Smooth muscle cell (in vitro differentiated cells): ENCODE results near the gene RNFT2. TPM values are rescaled to one million over a fixed set of nuclear protein-coding genes. Genes with fewer than 3 reads are reported as not detected.
"Not testable (repeated sequence)": the region's sequence is repeated elsewhere in the genome, so short reads cannot be mapped to it uniquely, and the experiment has no call there.

ENCODE experiments used
- DNase-seq: peaks from one replicate; lab custom pipeline; 2025; ENCODE audit not compliant: unreplicated experiment; lab: John Stamatoyannopoulos, UW
- H2AFZ ChIP-seq: fragments of 200-600 bp; sonication (generic); 2 replicates; pipeline ENCODE4 v1.6.0; 2016; ENCODE audit warnings: antibody characterized with exemption, low read depth, mild to moderate bottlenecking
- H3F3A ChIP-seq: fragments of 200-600 bp; sonication (generic); 2 replicates; pipeline ENCODE4 v1.6.0; 2017; ENCODE audit warnings: antibody characterized with exemption, low read depth
- H3K27ac ChIP-seq: fragments of 200-600 bp; sonication (generic); 2 replicates; pipeline ENCODE4 v1.5.1; 2016; ENCODE audit warnings: low read depth, mild to moderate bottlenecking
- H3K27me3 ChIP-seq: fragments of 200-600 bp; sonication (generic); 2 replicates; pipeline ENCODE4 v1.6.1; 2016; ENCODE audit warnings: low read depth, mild to moderate bottlenecking
- H3K36me3 ChIP-seq: fragments of 200-600 bp; sonication (generic); 2 replicates; pipeline ENCODE4 v1.5.1; 2016; ENCODE audit warnings: low read depth
- H3K4me1 ChIP-seq: fragments of 200-600 bp; sonication (generic); 2 replicates; pipeline ENCODE4 v1.5.1; 2016; ENCODE audit warnings: low read depth
- H3K4me2 ChIP-seq: fragments of 200-600 bp; sonication (generic); 2 replicates; pipeline ENCODE4 v1.6.0; 2016; ENCODE audit warnings: mild to moderate bottlenecking
- H3K4me3 ChIP-seq: fragments of 200-600 bp; sonication (generic); 2 replicates; pipeline ENCODE4 v1.5.1; 2016; ENCODE audit warnings: mild to moderate bottlenecking
- H3K79me2 ChIP-seq: fragments of 200-600 bp; sonication (generic); 2 replicates; pipeline ENCODE4 v1.6.0; 2016; ENCODE audit warnings: low read depth, mild to moderate bottlenecking
- H3K9ac ChIP-seq: fragments of 200-600 bp; sonication (generic); 2 replicates; pipeline ENCODE4 v1.6.0; 2016; ENCODE audit warnings: low read depth
- H3K9me3 ChIP-seq: fragments of 200-600 bp; sonication (generic); replicated peaks from 2 replicates; pipeline ENCODE4 v1.5.1; 2016; ENCODE audit warnings: low read depth
- H4K20me1 ChIP-seq: fragments of 200-600 bp; sonication (generic); 2 replicates; pipeline ENCODE4 v1.6.0; 2016; ENCODE audit warnings: low read depth
- WGBS: methylation state at CpG from one replicate; pipeline ENCODE4 v1.1.7; 2016; ENCODE audit warnings: low lambda C conversion rate; 5-methylcytosine and 5-hydroxymethylcytosine counted together
- polyA plus RNA-seq: library from polyadenylated mRNA; unstranded; fragments of >200 nt; fragmentation: Nextera tagmentation; extraction: Ambion mirVana; gene quantifications from 2 replicates; pipeline ENCODE4 v1.2.1, GENCODE V29; 2016
- total RNA-seq: library from RNA; depleted of rRNA; stranded (reverse); fragments of >200 nt; gene quantifications from 2 replicates; pipeline ENCODE4 v1.2.3, GENCODE V29; 2014
- TF ChIP-seq, protein P1 (sequence below): fragments of 200-600 bp; sonication (generic); IDR thresholded peaks from 2 replicates; pipeline ENCODE4 v1.5.1; 2017; ENCODE audit warnings: borderline replicate concordance, mild to moderate bottlenecking, antibody characterized with exemption; ENCODE audit not compliant: insufficient read depth, poor library complexity, severe bottlenecking

RNFT2 gene
- total and polyA plus RNA-seq, 2 experiments from 2014 or later: 2.0 to 2.4 TPM

DNA sequence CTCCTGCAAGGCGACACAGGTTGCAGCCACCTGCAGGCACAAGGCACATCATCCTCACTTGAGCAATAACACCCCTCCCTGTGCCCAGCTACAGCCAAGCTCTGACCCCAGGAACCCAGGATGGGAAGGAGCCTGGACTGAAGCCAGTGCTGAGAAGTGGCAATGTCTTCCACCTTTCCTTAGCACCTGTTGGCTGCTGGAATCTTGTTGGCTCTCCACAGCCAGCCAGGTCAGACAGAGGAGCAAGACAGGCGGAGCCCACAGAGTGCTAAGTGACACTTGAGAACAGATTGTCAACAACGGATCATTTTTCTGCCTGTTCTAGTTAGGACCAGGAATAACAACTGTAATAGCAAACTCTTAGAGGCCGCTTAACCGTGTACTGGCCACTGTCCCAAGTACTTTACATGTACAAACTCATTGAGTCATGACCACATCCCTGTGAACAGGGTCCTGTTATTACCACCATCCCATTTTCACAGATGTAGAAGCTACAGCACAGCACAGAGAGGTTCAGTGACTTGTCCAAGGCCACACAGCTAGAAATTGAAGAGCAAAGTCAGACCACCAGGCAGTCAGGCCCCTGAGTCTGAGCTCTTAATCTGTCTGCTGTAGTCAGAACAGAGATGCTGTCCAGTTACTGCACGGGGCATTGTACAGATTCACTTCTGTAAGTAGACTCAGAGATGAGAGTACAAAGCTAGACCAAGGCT lies 45.6 kb downstream of the RNFT2 start:
- no peak for DNase-seq
- no peaks in the 10 kb centered on the region for H3K4me1 ChIP-seq
- no peak overlapping the region for H2AFZ ChIP-seq
- H3K4me3 ChIP-seq: no peak overlapping the region
- H3K9ac ChIP-seq: no peak overlapping the region
- TF ChIP-seq, protein P1, sequence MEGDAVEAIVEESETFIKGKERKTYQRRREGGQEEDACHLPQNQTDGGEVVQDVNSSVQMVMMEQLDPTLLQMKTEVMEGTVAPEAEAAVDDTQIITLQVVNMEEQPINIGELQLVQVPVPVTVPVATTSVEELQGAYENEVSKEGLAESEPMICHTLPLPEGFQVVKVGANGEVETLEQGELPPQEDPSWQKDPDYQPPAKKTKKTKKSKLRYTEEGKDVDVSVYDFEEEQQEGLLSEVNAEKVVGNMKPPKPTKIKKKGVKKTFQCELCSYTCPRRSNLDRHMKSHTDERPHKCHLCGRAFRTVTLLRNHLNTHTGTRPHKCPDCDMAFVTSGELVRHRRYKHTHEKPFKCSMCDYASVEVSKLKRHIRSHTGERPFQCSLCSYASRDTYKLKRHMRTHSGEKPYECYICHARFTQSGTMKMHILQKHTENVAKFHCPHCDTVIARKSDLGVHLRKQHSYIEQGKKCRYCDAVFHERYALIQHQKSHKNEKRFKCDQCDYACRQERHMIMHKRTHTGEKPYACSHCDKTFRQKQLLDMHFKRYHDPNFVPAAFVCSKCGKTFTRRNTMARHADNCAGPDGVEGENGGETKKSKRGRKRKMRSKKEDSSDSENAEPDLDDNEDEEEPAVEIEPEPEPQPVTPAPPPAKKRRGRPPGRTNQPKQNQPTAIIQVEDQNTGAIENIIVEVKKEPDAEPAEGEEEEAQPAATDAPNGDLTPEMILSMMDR: no peak
- H4K20me1 ChIP-seq: no peaks in the 10 kb centered on the region
- no peaks in the 10 kb centered on the region for H3K36me3 ChIP-seq
- H3K4me2 ChIP-seq: no peak overlapping the region
- H3K27ac ChIP-seq: no peak overlapping the region
- H3F3A ChIP-seq: no peaks in the 10 kb centered on the region
- no peaks in the 10 kb centered on the region for H3K9me3 ChIP-seq
- 94% methylated on average over 6 of the region's 6 CpGs for WGBS
- no peaks in the 10 kb centered on the region for H3K27me3 ChIP-seq
- no peaks in the 10 kb centered on the region for H3K79me2 ChIP-seq

DNA sequence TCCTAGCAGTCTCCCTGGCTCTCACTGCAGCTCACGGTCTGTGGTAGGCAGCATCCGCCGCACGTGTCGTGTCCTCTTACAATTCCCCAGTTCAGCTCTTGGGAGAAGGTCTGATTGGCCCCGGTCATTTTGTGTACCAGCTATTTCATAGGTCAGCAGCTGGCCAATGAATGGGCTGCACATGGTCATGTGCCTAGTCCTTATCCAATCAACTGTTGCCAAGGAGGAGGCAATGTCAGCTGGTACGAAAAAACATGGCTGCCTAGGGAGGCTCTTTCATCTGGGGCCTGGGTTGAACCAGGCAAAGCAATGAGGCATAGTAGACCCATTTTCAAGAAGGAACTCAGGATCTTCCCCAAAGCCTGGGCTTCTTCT lies 46.1 kb downstream of the RNFT2 start:
- Histone ChIP-seq H3F3A (no peaks in the 10 kb centered on the region), H3K4me1 (no peaks in the 10 kb centered on the region), H3K27ac (no peak overlapping the region), H3K9ac (no peak overlapping the region), H3K4me3 (no peak overlapping the region), H3K9me3 (no peaks in the 10 kb centered on the region), H3K27me3 (no peaks in the 10 kb centered on the region), H3K4me2 (no peak overlapping the region), H2AFZ (no peak overlapping the region), H4K20me1 (no peaks in the 10 kb centered on the region), H3K79me2 (no peaks in the 10 kb centered on the region), H3K36me3 (no peaks in the 10 kb centered on the region)
- TF ChIP-seq, protein P1: no peak
- no peak for DNase-seq
- WGBS: 95% methylated on average over 7 of the region's 7 CpGs

DNA sequence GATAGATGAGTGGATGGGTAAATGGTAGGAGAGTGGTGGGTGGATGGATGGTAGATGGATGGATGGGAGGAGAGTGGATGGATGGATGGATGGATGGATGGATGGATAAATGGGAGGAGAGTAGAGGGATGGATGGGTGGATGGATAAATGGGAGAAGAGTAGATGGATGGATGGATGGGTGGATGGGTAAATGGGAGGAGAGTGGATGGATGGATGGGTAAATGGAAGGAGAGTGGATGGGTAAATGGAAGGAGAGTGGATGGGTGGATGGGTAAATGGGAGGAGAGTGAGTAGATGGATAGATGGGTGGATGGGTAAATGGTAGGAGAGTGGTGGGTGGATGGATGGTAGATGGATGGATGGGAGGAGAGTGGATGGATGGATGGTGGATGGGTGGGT lies 51.4 kb downstream of the RNFT2 start:
- not testable (repeated sequence) for H3F3A ChIP-seq, H3K4me3 ChIP-seq, H3K9ac ChIP-seq, H3K79me2 ChIP-seq, H3K9me3 ChIP-seq, H4K20me1 ChIP-seq, DNase-seq, H3K4me2 ChIP-seq, H3K27ac ChIP-seq, H3K36me3 ChIP-seq, H2AFZ ChIP-seq, H3K27me3 ChIP-seq, H3K4me1 ChIP-seq

DNA sequence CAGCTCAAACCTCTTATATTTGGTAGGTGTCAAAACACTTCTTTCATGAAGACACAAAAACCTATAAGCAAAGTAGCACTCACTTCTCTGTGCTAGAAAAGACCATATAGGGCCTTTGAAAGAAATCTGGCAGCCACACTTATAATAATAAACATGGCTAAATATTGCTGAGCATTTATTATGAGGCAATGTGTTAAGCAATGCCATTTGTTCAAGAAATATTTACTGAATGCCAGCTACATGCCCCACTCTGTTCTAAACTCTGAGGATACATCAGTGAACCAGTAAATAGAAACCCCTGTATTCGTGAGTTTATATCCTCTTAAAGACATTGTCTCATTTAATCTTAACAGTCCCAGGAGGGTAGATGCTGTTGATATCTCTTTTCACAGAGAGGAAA lies 52.0 kb downstream of the RNFT2 start:
- no peaks in the 10 kb centered on the region for H3K79me2 ChIP-seq
- H3K27ac ChIP-seq: no peak overlapping the region
- H3K9me3 ChIP-seq: no peaks in the 10 kb centered on the region
- no peaks in the 10 kb centered on the region for H3K36me3 ChIP-seq
- no peak overlapping the region for H3K9ac ChIP-seq
- no peaks in the 10 kb centered on the region for H4K20me1 ChIP-seq
- 76% methylated on average over 1 of the region's 1 CpG for WGBS
- no peaks in the 10 kb centered on the region for H3F3A ChIP-seq
- H3K4me3 ChIP-seq: no peak overlapping the region
- TF ChIP-seq, protein P1: no peak
- no peaks in the 10 kb centered on the region for H3K27me3 ChIP-seq
- H3K4me2 ChIP-seq: no peak overlapping the region
- no peak for DNase-seq
- no peak overlapping the region for H2AFZ ChIP-seq
- H3K4me1 ChIP-seq: no peaks in the 10 kb centered on the region
